ENCODE data around the gene CXCL17. TPM values are rescaled to one million over a fixed set of nuclear protein-coding genes. Genes with fewer than 3 reads are reported as not detected.

Gene CXCL17
- total RNA-seq, 4 donors from 2014 or later: 0.55 TPM; not detected in 3

DNA sequence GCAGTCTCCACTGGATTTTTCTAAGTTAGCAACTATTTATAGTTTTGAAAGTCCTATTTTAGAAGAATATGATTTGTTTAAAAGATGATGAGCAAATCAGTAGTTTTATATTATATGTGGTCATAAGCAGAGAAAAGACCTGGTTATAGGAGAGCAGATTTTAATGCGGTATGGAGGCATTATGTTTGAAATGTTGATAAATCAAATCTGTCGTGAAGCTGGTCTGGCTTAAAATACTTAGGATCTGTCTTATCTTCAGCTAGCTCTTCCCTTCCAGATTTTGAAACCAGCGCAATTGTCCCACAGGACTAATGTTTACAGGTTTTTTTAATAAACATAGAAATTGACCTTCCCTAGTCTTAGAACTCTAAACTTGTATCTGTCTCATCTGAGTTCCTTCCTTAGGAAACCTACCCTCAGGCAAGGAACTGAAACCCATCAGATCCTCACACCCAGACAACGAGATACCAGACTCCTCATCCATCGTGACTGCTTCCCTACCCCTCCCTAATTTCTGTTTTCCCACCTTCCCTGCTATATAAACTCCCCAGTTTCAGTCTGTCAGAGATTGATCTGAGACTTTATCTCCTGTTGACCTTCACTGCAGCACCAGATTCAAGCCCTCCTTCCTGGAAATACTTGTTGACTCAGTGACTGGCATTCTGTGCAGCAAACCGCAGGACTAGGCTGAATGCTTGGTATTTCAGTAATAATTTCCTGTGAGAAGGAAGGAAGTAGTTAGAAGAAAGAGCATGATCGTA, 37.8 kb upstream of the CXCL17 start:
- DNase-seq (ENCODE audit: low spot score in 2 of 2): no peak
- no peaks in the 10 kb centered on the region for H3K27me3 ChIP-seq

GRCh38 chr19:42479736-42480135, 37.0 kb upstream of the CXCL17 start:
- no peak overlapping the region for H3K4me3 ChIP-seq
- no peak overlapping the region for H3K27ac ChIP-seq
- H3K9me3 ChIP-seq: no peaks in the 10 kb centered on the region
- TF ChIP-seq, protein P1, sequence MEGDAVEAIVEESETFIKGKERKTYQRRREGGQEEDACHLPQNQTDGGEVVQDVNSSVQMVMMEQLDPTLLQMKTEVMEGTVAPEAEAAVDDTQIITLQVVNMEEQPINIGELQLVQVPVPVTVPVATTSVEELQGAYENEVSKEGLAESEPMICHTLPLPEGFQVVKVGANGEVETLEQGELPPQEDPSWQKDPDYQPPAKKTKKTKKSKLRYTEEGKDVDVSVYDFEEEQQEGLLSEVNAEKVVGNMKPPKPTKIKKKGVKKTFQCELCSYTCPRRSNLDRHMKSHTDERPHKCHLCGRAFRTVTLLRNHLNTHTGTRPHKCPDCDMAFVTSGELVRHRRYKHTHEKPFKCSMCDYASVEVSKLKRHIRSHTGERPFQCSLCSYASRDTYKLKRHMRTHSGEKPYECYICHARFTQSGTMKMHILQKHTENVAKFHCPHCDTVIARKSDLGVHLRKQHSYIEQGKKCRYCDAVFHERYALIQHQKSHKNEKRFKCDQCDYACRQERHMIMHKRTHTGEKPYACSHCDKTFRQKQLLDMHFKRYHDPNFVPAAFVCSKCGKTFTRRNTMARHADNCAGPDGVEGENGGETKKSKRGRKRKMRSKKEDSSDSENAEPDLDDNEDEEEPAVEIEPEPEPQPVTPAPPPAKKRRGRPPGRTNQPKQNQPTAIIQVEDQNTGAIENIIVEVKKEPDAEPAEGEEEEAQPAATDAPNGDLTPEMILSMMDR (IDR thresholded peaks at IDR 0.05): no peak
- TF ChIP-seq EP300 (IDR thresholded peaks at IDR 0.05) (no peak), POLR2A (IDR thresholded peaks at IDR 0.05) (no peak), POLR2AphosphoS5 (IDR thresholded peaks at IDR 0.05) (no peak)
- no peaks in the 10 kb centered on the region for H3K4me1 ChIP-seq
- no peak for DNase-seq (ENCODE audit: low spot score in 2 of 2)
- no peaks in the 10 kb centered on the region for H3K27me3 ChIP-seq
- WGBS: 92% methylated on average over 9 of the region's 9 CpGs
- no peaks in the 10 kb centered on the region for H3K36me3 ChIP-seq

More for the DNA sequence above, 37.8 kb upstream of the CXCL17 start:
- no peak overlapping the region for H3K27ac ChIP-seq
- no peaks in the 10 kb centered on the region for H3K4me1 ChIP-seq
- TF ChIP-seq POLR2A (IDR thresholded peaks at IDR 0.05) (no peak), POLR2AphosphoS5 (IDR thresholded peaks at IDR 0.05) (no peak), EP300 (IDR thresholded peaks at IDR 0.05) (no peak)
- TF ChIP-seq, protein P1 (IDR thresholded peaks at IDR 0.05): no peak
- H3K4me3 ChIP-seq: no peak overlapping the region
- no peaks in the 10 kb centered on the region for H3K36me3 ChIP-seq
- H3K9me3 ChIP-seq: no peaks in the 10 kb centered on the region
- WGBS: 40% methylated on average over 7 of the region's 7 CpGs

GRCh38 chr19:42478765-42479311, 36.1 kb upstream of the CXCL17 start:
- Histone ChIP-seq H3K27ac (no peak overlapping the region), H3K4me1 (no peaks in the 10 kb centered on the region), H3K4me3 (no peak overlapping the region), H3K27me3 (no peaks in the 10 kb centered on the region), H3K36me3 (no peaks in the 10 kb centered on the region), H3K9me3 (no peaks in the 10 kb centered on the region)
- TF ChIP-seq POLR2AphosphoS5 (IDR thresholded peaks at IDR 0.05): no peak
- TF ChIP-seq, protein P1 (IDR thresholded peaks at IDR 0.05): no peak
- TF ChIP-seq POLR2A (IDR thresholded peaks at IDR 0.05): no peak
- TF ChIP-seq EP300 (IDR thresholded peaks at IDR 0.05): no peak
- 95% methylated on average over 2 of the region's 2 CpGs for WGBS
- no peak for DNase-seq (ENCODE audit: low spot score in 2 of 2)

DNA sequence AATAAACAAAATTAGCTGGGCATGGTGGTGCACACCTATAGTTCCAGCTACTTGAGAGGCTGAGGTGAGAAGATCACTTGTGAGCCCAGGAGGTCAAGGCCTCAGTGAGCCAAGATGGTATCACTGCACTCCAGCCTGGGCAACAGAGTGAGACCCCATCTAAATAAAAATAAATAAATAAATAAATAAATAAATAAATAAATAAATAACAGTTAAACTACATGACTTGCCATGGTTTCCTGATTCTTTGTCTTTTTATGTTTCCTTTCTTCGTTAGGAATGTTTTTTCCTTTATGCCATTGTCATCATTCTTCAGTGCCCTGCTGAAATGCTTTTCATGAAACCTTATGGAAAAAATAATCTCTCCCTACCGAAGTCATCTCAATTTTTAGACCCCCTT, 35.2 kb upstream of the CXCL17 start:
- Histone ChIP-seq H3K4me1 (no peaks in the 10 kb centered on the region), H3K36me3 (no peaks in the 10 kb centered on the region), H3K27me3 (no peaks in the 10 kb centered on the region), H3K9me3 (no peaks in the 10 kb centered on the region), H3K4me3 (no peak overlapping the region), H3K27ac (no peak overlapping the region)
- no peak for DNase-seq (ENCODE audit: low spot score in 2 of 2)
- TF ChIP-seq EP300 (IDR thresholded peaks at IDR 0.05): no peak
- no peak for TF ChIP-seq POLR2AphosphoS5 (IDR thresholded peaks at IDR 0.05)
- no peak for TF ChIP-seq POLR2A (IDR thresholded peaks at IDR 0.05)
- TF ChIP-seq, protein P1 (IDR thresholded peaks at IDR 0.05): no peak
- 91% methylated on average over 2 of the region's 2 CpGs for WGBS

- Histone ChIP-seq H3K4me1 (no peaks in the 10 kb centered on the region), H3K9me3 (no peaks in the 10 kb centered on the region), H3K27ac (no peak overlapping the region), H3K4me3 (no peak overlapping the region), H3K27me3 (no peaks in the 10 kb centered on the region), H3K36me3 (no peaks in the 10 kb centered on the region)
- 90% methylated on average over 2 of the region's 2 CpGs for WGBS
- DNase-seq (ENCODE audit: low spot score in 2 of 2): no peak
- TF ChIP-seq POLR2A (IDR thresholded peaks at IDR 0.05): no peak
- TF ChIP-seq, protein P1 (IDR thresholded peaks at IDR 0.05): no peak
- TF ChIP-seq POLR2AphosphoS5 (IDR thresholded peaks at IDR 0.05): no peak
- TF ChIP-seq EP300 (IDR thresholded peaks at IDR 0.05): no peak
These were observed 34.4 kb upstream of the CXCL17 start for GRCh38 chr19:42477117-42477516.

Data from suprapubic skin (tissue), 4 donors.